Activated CD8-positive, alpha-beta memory T cell treated with anti-CD3 and anti-CD28 coated beads for 36 hours (primary cell): ENCODE measurements around the gene EAPP. TPM values are rescaled to one million over a fixed set of nuclear protein-coding genes. Genes with fewer than 3 reads are reported as not detected.
"Not testable (repeated sequence)": the region's sequence is repeated elsewhere in the genome, so short reads cannot be mapped to it uniquely, and the experiment has no call there.

Experiments
- CTCF ChIA-PET: fragments of 350-600 bp; sonication (Branson Sonifier 250); formaldehyde crosslinking; loops from one replicate; lab custom pipeline; 2021; ENCODE audit warnings: antibody characterized with exemption; lab: Charles Lee
- POLR2A ChIA-PET: fragments of 350-600 bp; sonication (Branson Sonifier 250); formaldehyde crosslinking; loops from one replicate; lab custom pipeline; 2021; ENCODE audit warnings: antibody characterized with exemption; lab: Charles Lee
- total RNA-seq, 2 experiments: library from RNA; stranded (reverse); gene quantifications; one replicate each; pipeline ENCODE4 v1.2.3, GENCODE V29; 2021

EAPP gene
- total RNA-seq, 2 experiments from 2014 or later = 32.7 to 35.2 TPM

GRCh38 chr14:34540181-34541059 lies 919 bp upstream of the EAPP start:
- POLR2A ChIA-PET, CTCF ChIA-PET: not testable (repeated sequence)

- CTCF ChIA-PET = no interaction called here
- POLR2A ChIA-PET = no interaction called here
These were observed 562 bp downstream of the EAPP start for GRCh38 chr14:34538871-34539406.

- CTCF ChIA-PET, POLR2A ChIA-PET: not testable (repeated sequence)
These were observed 1.4 kb downstream of the EAPP start for GRCh38 chr14:34538096-34538495.

- ChIA-PET POLR2A (no interaction called here), CTCF (no interaction called here)
These were observed 1.9 kb downstream of the EAPP start for GRCh38 chr14:34537677-34538009.

- POLR2A ChIA-PET = no interaction called here
- CTCF ChIA-PET = no interaction called here
These were observed 2.4 kb downstream of the EAPP start for GRCh38 chr14:34536951-34537676.

GRCh38 chr14:34527591-34527990 lies 11.9 kb downstream of the EAPP start:
- ChIA-PET CTCF (interaction anchor here (0.7 kb wide), 1 partner anchor 1510 kb away, joined by 4 read pairs; no protein-coding TSS in a partner anchor), POLR2A (interaction anchor here (0.7 kb wide), 1 partner anchor 13 kb away, joined by 6 read pairs; no protein-coding TSS in a partner anchor)

- POLR2A ChIA-PET = not testable (repeated sequence)
- CTCF ChIA-PET = interaction anchor here (0.6 kb wide), 1 partner anchor 32 kb away, joined by 3 read pairs; no protein-coding TSS in a partner anchor
These were observed 15.3 kb downstream of the EAPP start for GRCh38 chr14:34524216-34524615.

GRCh38 chr14:34522496-34522895 lies 17.0 kb downstream of the EAPP start:
- ChIA-PET CTCF (interaction anchor here (1.2 kb wide), 1 partner anchor 8 kb away, joined by 3 read pairs; no protein-coding TSS in a partner anchor), POLR2A (no interaction called here)

GRCh38 chr14:34521071-34521470 lies 18.4 kb downstream of the EAPP start:
- POLR2A ChIA-PET = interaction anchor here (0.7 kb wide), 1 partner anchor 90 kb away, joined by 10 read pairs; no protein-coding TSS in a partner anchor
- CTCF ChIA-PET = not testable (repeated sequence)

- CTCF ChIA-PET, POLR2A ChIA-PET: not testable (repeated sequence)
These were observed 19.1 kb downstream of the EAPP start for GRCh38 chr14:34520304-34520970.

GRCh38 chr14:34507884-34508283 lies 31.6 kb downstream of the EAPP start:
- ChIA-PET CTCF (no interaction called here), POLR2A (no interaction called here)

GRCh38 chr14:34507459-34507858 lies 32.0 kb downstream of the EAPP start:
- CTCF ChIA-PET = no interaction called here

GRCh38 chr14:34505124-34505491 lies 34.4 kb downstream of the EAPP start:
- CTCF ChIA-PET, POLR2A ChIA-PET: not testable (repeated sequence)

More at GRCh38 chr14:34507459-34507858, 32.0 kb downstream of the EAPP start:
- POLR2A ChIA-PET = no interaction called here

- POLR2A ChIA-PET, CTCF ChIA-PET: not testable (repeated sequence)
These were observed 35.5 kb downstream of the EAPP start for GRCh38 chr14:34504027-34504426.

GRCh38 chr14:34502545-34503225 lies 36.8 kb downstream of the EAPP start:
- ChIA-PET CTCF (interaction anchor here (0.6 kb wide), 1 partner anchor 156 kb away, joined by 3 read pairs; no protein-coding TSS in a partner anchor), POLR2A (no interaction called here)

GRCh38 chr14:34502001-34502400 lies 37.5 kb downstream of the EAPP start:
- ChIA-PET POLR2A (no interaction called here), CTCF (interaction anchor here (0.6 kb wide), 1 partner anchor 156 kb away, joined by 3 read pairs; no protein-coding TSS in a partner anchor)

GRCh38 chr14:34501004-34501580 lies 38.4 kb downstream of the EAPP start:
- POLR2A ChIA-PET = no interaction called here
- CTCF ChIA-PET = no interaction called here

- ChIA-PET POLR2A (no interaction called here), CTCF (no interaction called here)
These were observed 40.7 kb downstream of the EAPP start for GRCh38 chr14:34498684-34499412.
